Body of pancreas (tissue), 4 donors: ENCODE results near the gene NLRP7.

ENCODE experiments used
- POLR2A ChIP-seq, 3 donors: fragments of 450-650 bp; IDR thresholded peaks; one replicate each; pipeline ENCODE4 v1.6.1; 2016; ENCODE audit warnings: antibody characterized with exemption in 3 of 3, mild to moderate bottlenecking in 2 of 3
- TF ChIP-seq, protein P1 (sequence below), 7 experiments: fragments of 450-650 bp in 4 of 7; fragments of 200-600 bp in 3 of 7; sonication (generic) in 3 of 7; IDR thresholded peaks; one replicate each; pipeline ENCODE4 v1.5.1; 2016 to 2019; ENCODE audit warnings: antibody characterized with exemption in 7 of 7

DNA sequence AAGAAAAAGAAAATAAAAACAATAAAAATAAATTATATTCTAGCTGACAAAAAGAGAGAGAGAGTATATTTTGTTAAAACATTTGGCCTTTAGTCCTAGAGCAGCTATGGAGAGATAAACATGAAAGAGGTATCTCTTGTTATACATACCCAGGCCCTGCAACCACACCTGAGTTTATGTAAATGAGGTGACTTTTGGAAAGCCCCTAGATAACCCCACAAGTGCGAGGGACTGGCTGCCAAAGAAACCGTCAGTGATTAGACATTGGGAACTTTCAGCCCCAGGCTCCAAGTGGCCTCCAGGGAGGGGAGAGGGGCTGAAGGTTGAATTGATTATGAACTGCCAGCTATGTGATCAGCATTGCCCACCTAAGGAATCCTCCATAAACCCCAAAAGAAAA lies 2.1 kb upstream of the NLRP7 start:
- TF ChIP-seq, protein P1, sequence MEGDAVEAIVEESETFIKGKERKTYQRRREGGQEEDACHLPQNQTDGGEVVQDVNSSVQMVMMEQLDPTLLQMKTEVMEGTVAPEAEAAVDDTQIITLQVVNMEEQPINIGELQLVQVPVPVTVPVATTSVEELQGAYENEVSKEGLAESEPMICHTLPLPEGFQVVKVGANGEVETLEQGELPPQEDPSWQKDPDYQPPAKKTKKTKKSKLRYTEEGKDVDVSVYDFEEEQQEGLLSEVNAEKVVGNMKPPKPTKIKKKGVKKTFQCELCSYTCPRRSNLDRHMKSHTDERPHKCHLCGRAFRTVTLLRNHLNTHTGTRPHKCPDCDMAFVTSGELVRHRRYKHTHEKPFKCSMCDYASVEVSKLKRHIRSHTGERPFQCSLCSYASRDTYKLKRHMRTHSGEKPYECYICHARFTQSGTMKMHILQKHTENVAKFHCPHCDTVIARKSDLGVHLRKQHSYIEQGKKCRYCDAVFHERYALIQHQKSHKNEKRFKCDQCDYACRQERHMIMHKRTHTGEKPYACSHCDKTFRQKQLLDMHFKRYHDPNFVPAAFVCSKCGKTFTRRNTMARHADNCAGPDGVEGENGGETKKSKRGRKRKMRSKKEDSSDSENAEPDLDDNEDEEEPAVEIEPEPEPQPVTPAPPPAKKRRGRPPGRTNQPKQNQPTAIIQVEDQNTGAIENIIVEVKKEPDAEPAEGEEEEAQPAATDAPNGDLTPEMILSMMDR (IDR thresholded peaks at IDR 0.05), result no peak
- no peak for TF ChIP-seq POLR2A (IDR thresholded peaks at IDR 0.05)
